GM12801 (cell line): ENCODE measurements around the gene ALOX5AP.

Source experiments
- CTCF ChIP-seq: IDR thresholded peaks from one replicate; pipeline ENCODE4 v1.5.1; 2011; ENCODE audit warnings: control low read depth; ENCODE audit not compliant: insufficient read length; ENCODE audit errors: extremely low read depth

Gene ALOX5AP

DNA sequence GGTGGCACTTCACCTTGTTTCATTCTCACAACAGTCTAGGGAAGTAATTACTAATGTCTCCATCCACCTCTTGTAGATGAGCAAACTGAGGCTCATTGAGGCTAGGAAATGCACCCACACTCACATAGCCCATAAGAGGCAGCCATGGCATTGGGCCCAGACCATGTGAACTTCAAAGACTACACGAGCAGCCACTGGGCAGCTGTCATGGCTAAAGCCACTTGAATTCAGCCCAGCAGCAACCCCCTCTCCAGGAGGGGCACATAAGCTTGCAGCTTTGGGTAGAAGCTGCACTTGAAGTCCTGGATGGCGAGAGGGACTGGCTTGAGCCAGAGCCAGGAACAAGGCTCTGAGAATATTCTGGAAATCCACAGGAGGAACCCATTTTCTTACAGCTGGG, 13.4 kb downstream of the ALOX5AP start:
- no peak for TF ChIP-seq CTCF

- no peak for TF ChIP-seq CTCF
These were observed 14.7 kb downstream of the ALOX5AP start for GRCh38 chr13:30750036-30750435.

- TF ChIP-seq CTCF, result no peak
These were observed 16.0 kb downstream of the ALOX5AP start for GRCh38 chr13:30751183-30751933.

GRCh38 chr13:30752201-30752797, 17.0 kb downstream of the ALOX5AP start:
- TF ChIP-seq CTCF, result no peak

DNA sequence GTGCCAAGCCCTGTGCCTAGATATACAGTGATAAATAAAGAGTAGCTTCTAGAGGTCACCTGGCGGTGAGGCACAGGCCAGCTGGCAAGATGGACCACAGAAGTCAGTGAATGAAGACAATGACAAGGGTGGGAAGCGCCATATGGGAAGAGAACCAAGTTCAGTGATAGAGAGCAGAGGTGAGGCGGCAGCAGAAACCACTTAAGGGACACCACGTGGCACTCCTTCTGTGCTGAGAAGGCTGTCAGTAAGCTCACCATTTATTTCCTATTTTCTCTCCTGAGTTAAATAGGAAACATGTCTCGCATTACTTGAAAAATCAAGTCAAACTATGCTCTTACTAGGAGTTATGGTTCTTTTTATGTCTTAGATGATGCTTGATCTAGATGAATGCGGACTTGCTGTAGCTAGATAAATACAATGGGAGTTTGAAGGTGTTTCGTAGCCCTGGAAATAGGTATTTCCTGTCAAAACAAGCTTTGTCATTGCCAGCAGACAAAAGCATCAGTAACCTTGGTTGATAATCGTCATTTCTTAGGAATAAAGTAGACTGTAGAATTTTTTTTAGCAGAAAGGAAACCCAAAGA, 17.8 kb downstream of the ALOX5AP start:
- TF ChIP-seq CTCF, result no peak

DNA sequence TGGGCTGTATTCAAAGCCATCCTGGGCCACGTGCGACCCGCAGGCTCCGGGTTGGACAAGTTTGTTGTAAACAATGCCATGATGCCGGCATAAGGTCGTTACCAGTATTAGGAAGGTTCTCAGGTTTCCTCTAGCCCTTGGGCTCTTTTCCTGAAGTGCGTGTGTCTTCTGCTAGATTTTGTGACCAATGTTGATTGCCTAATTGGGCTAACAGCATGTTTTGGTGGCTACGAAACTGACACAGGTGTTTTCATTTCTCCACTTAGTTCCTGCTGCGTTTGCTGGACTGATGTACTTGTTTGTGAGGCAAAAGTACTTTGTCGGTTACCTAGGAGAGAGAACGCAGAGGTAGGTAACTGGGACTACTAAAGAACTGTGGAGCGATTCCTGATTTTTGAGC, 20.3 kb downstream of the ALOX5AP start:
- TF ChIP-seq CTCF, result no peak

- no peak for TF ChIP-seq CTCF
These were observed 21.8 kb downstream of the ALOX5AP start for GRCh38 chr13:30757026-30757742.
